IPS-18a (cell line): ENCODE measurements around the gene DYRK4.
"Not testable (repeated sequence)": the region's sequence is repeated elsewhere in the genome, so short reads cannot be mapped to it uniquely, and the experiment has no call there.

ENCODE experiments used
- H3K27ac ChIP-seq: one replicate; pipeline ENCODE4 v1.5.1; 2013; ENCODE audit warnings: low read length
- H3K27me3 ChIP-seq: one replicate; pipeline ENCODE4 v1.6.1; 2013; ENCODE audit warnings: mild to moderate bottlenecking, low read length; ENCODE audit not compliant: control insufficient read depth, insufficient read depth
- H3K36me3 ChIP-seq: one replicate; pipeline ENCODE4 v1.6.1; 2013; ENCODE audit warnings: low read depth, low read length; ENCODE audit not compliant: control insufficient read depth
- H3K4me1 ChIP-seq: one replicate; pipeline ENCODE4 v1.6.1; 2013; ENCODE audit warnings: low read depth, low read length; ENCODE audit not compliant: control insufficient read depth
- H3K4me3 ChIP-seq: one replicate; pipeline ENCODE4 v1.5.1; 2013; ENCODE audit warnings: low read length
- H3K9ac ChIP-seq: one replicate; pipeline ENCODE4 v1.6.1; 2013; ENCODE audit warnings: mild to moderate bottlenecking, low read length, moderate library complexity
- H3K9me3 ChIP-seq: one replicate; pipeline ENCODE4 v1.6.1; 2013; ENCODE audit warnings: low read depth, low read length; ENCODE audit not compliant: control insufficient read depth

DYRK4 gene

GRCh38 chr12:4562034-4562657 is at the start of gene DYRK4:
TSS of gene DYRK4 (plus strand) at chr12:4562208. CDS start at chr12:4562246, 38 bp downstream.
- H3K27ac ChIP-seq = no peak within 1 kb of the TSS
- H3K9ac ChIP-seq = peak within 1 kb of the TSS; percentile 5
- H3K4me1 ChIP-seq = no peaks in the 10 kb centered on the region
- H3K4me3 ChIP-seq = peak within 1 kb of the TSS; percentile 41
- peaks cover 19% of the 10 kb centered on the region for H3K27me3 ChIP-seq
- H3K9me3 ChIP-seq = no peaks in the 10 kb centered on the region
- peaks cover 14% of the 10 kb centered on the region for H3K36me3 ChIP-seq

GRCh38 chr12:4518106-4518728 is 43.8 kb upstream of the DYRK4 start:
- Histone ChIP-seq H3K4me3 (no peak overlapping the region), H3K9me3 (no peaks in the 10 kb centered on the region), H3K36me3 (peaks cover 3% of the 10 kb centered on the region), H3K27me3 (no peaks in the 10 kb centered on the region), H3K4me1 (no peaks in the 10 kb centered on the region), H3K9ac (no peak overlapping the region), H3K27ac (no peak overlapping the region)

GRCh38 chr12:4523443-4523842 is 38.6 kb upstream of the DYRK4 start:
- H3K36me3 ChIP-seq = peaks cover 10% of the 10 kb centered on the region
- not testable (repeated sequence) for H3K4me1 ChIP-seq, H3K27ac ChIP-seq, H3K27me3 ChIP-seq, H3K9me3 ChIP-seq, H3K9ac ChIP-seq, H3K4me3 ChIP-seq

- H3K9me3 ChIP-seq = no peaks in the 10 kb centered on the region
- H3K27me3 ChIP-seq = no peaks in the 10 kb centered on the region
- H3K36me3 ChIP-seq = peaks cover 14% of the 10 kb centered on the region
- H3K27ac ChIP-seq = no peak overlapping the region
- H3K4me1 ChIP-seq = no peaks in the 10 kb centered on the region
- no peak overlapping the region for H3K4me3 ChIP-seq
- no peak overlapping the region for H3K9ac ChIP-seq
Observed at GRCh38 chr12:4526923-4527546, 35.0 kb upstream of the DYRK4 start.

GRCh38 chr12:4530160-4530559 is 31.8 kb upstream of the DYRK4 start:
- Histone ChIP-seq H3K27ac (no peak overlapping the region), H3K4me3 (no peak overlapping the region), H3K4me1 (no peaks in the 10 kb centered on the region), H3K36me3 (peaks cover 11% of the 10 kb centered on the region), H3K9me3 (no peaks in the 10 kb centered on the region), H3K27me3 (no peaks in the 10 kb centered on the region), H3K9ac (no peak overlapping the region)

- H3K27me3 ChIP-seq = no peaks in the 10 kb centered on the region
- H3K9me3 ChIP-seq = no peaks in the 10 kb centered on the region
- no peak overlapping the region for H3K27ac ChIP-seq
- no peaks in the 10 kb centered on the region for H3K4me1 ChIP-seq
- H3K9ac ChIP-seq = no peak overlapping the region
- H3K36me3 ChIP-seq = peaks cover 9% of the 10 kb centered on the region
- H3K4me3 ChIP-seq = no peak overlapping the region
Observed at GRCh38 chr12:4530982-4531586, 30.9 kb upstream of the DYRK4 start.

- Histone ChIP-seq H3K27ac (no peak overlapping the region), H3K4me3 (no peak overlapping the region), H3K9me3 (no peaks in the 10 kb centered on the region), H3K27me3 (no peaks in the 10 kb centered on the region), H3K36me3 (peaks cover 5% of the 10 kb centered on the region), H3K4me1 (peaks cover 10% of the 10 kb centered on the region), H3K9ac (no peak overlapping the region)
Observed at GRCh38 chr12:4535092-4535491, 26.9 kb upstream of the DYRK4 start.

GRCh38 chr12:4535871-4536270 is 26.1 kb upstream of the DYRK4 start:
- H3K27me3 ChIP-seq = no peaks in the 10 kb centered on the region
- peaks cover 5% of the 10 kb centered on the region for H3K36me3 ChIP-seq
- H3K9ac ChIP-seq = no peak overlapping the region
- H3K27ac ChIP-seq = no peak overlapping the region
- no peaks in the 10 kb centered on the region for H3K9me3 ChIP-seq
- H3K4me1 ChIP-seq = peaks cover 10% of the 10 kb centered on the region
- H3K4me3 ChIP-seq = no peak overlapping the region

GRCh38 chr12:4538207-4539160 is 23.5 kb upstream of the DYRK4 start, which contains the start of gene RAD51AP1:
TSS of gene RAD51AP1 (plus strand) at chr12:4538890. CDS start at chr12:4538940, 50 bp downstream.
- H3K4me1 ChIP-seq = peaks cover 10% of the 10 kb centered on the region
- H3K9me3 ChIP-seq = no peaks in the 10 kb centered on the region
- peak within 1 kb of the TSS; percentile 95 for H3K4me3 ChIP-seq
- no peaks in the 10 kb centered on the region for H3K27me3 ChIP-seq
- H3K27ac ChIP-seq = peak within 1 kb of the TSS; percentile 100
- H3K9ac ChIP-seq = peak within 1 kb of the TSS; percentile 97
- H3K36me3 ChIP-seq = peaks cover 21% of the 10 kb centered on the region

GRCh38 chr12:4539167-4539870 is 22.7 kb upstream of the DYRK4 start:
- H3K4me1 ChIP-seq = peaks cover 10% of the 10 kb centered on the region
- H3K27ac ChIP-seq = peak overlapping the region; percentile 100
- H3K9ac ChIP-seq = peak overlapping the region; percentile 97
- peak overlapping the region; percentile 95 for H3K4me3 ChIP-seq
- peaks cover 24% of the 10 kb centered on the region for H3K36me3 ChIP-seq
- H3K27me3 ChIP-seq = no peaks in the 10 kb centered on the region
- no peaks in the 10 kb centered on the region for H3K9me3 ChIP-seq
